Keratinocyte (primary cell): ENCODE data around the gene ANAPC10.

Source experiments
- EZH2 ChIP-seq: IDR thresholded peaks from one replicate; pipeline ENCODE4 v1.6.1; 2012; ENCODE audit warnings: inconsistent platforms, mild to moderate bottlenecking, low read length, moderate library complexity
- TF ChIP-seq, protein P1 (sequence below), 3 experiments: IDR thresholded peaks in 1 of 3; conservative IDR thresholded peaks in 1 of 3; optimal IDR thresholded peaks in 1 of 3; 2 replicates in 2 of 3; 3 replicates in 1 of 3; pipeline versions ENCODE3 to v1.5.1; 2011; ENCODE audit warnings: low read length in 3 of 3, mild to moderate bottlenecking in 3 of 3, moderate library complexity in 2 of 3, control low read depth in 1 of 3, inconsistent platforms in 1 of 3; ENCODE audit not compliant: insufficient read depth in 2 of 3; ENCODE audit errors: extremely low read depth in 1 of 3

DNA sequence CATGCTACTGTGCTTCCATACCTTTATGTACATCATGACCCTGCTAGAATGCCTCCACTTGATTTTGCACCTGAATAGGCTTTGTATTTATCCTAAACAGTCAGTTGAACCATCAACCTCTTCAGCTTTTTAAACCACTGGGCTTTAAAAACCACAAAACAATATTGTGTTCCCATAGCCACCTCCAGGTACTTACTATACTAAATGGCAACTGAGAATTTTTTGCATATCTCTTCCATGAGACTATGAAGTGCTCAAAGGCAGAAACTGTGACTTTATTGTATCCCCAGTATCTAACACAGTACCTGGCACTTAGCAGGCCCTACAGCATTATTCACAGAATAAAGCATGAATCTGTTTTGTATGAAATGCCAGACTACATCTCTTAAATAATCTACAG lies 39.7 kb downstream of the ANAPC10 start:
- TF ChIP-seq, protein P1, sequence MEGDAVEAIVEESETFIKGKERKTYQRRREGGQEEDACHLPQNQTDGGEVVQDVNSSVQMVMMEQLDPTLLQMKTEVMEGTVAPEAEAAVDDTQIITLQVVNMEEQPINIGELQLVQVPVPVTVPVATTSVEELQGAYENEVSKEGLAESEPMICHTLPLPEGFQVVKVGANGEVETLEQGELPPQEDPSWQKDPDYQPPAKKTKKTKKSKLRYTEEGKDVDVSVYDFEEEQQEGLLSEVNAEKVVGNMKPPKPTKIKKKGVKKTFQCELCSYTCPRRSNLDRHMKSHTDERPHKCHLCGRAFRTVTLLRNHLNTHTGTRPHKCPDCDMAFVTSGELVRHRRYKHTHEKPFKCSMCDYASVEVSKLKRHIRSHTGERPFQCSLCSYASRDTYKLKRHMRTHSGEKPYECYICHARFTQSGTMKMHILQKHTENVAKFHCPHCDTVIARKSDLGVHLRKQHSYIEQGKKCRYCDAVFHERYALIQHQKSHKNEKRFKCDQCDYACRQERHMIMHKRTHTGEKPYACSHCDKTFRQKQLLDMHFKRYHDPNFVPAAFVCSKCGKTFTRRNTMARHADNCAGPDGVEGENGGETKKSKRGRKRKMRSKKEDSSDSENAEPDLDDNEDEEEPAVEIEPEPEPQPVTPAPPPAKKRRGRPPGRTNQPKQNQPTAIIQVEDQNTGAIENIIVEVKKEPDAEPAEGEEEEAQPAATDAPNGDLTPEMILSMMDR (optimal IDR thresholded peaks at IDR 0.05 in 1 of 3, IDR thresholded peaks at IDR 0.05 in 1 of 3, conservative IDR thresholded peaks at IDR 0.05 in 1 of 3; ENCODE audit: extremely low read depth in 1 of 3, insufficient read depth in 2 of 3, low read length in 3 of 3) = no peak
- no peak for TF ChIP-seq EZH2
